Kidney epithelial cell (primary cell): Measurements from ENCODE around the gene RNF138. TPM values are rescaled to one million over a fixed set of nuclear protein-coding genes. Genes with fewer than 3 reads are reported as not detected.
"Not testable (repeated sequence)": the region's sequence is repeated elsewhere in the genome, so short reads cannot be mapped to it uniquely, and the experiment has no call there.

Experiments
- DNase-seq: peaks from one replicate; pipeline ENCODE4 v3.0.0-alpha.2; 2010; ENCODE audit warnings: low read depth
- H3K27me3 ChIP-seq: 2 replicates; pipeline ENCODE4 v1.6.0; 2011; ENCODE audit warnings: low read length; ENCODE audit not compliant: control insufficient read depth, insufficient read depth
- H3K36me3 ChIP-seq: 2 replicates; pipeline ENCODE4 v1.5.1; 2011; ENCODE audit warnings: low read length; ENCODE audit not compliant: control insufficient read depth, insufficient read depth
- H3K4me3 ChIP-seq: 2 replicates; pipeline ENCODE4 v1.5.1; 2011; ENCODE audit warnings: low read depth, mild to moderate bottlenecking, control low read depth, low read length
- CTCF ChIP-seq: IDR thresholded peaks from 2 replicates; pipeline ENCODE4 v1.5.1; 2011; ENCODE audit warnings: mild to moderate bottlenecking, moderate library complexity, low read length, control low read depth, inconsistent platforms; ENCODE audit not compliant: insufficient read depth, poor library complexity, severe bottlenecking
- total RNA-seq: library from RNA; depleted of rRNA; stranded (reverse); fragments of >200 nt; gene quantifications from 2 replicates; pipeline ENCODE4 v1.2.3, GENCODE V29; 2015

The RNF138 gene
- total RNA-seq, 1 donor from 2014 or later: 18.6 TPM

- H3K27me3 ChIP-seq: no peaks in the 10 kb centered on the region
- TF ChIP-seq CTCF: no peak
- H3K36me3 ChIP-seq: no peaks in the 10 kb centered on the region
- no peak overlapping the region for H3K4me3 ChIP-seq
- DNase-seq: no peak
Measured at GRCh38 chr18:32078845-32079244, 12.8 kb upstream of the RNF138 start.

GRCh38 chr18:32081881-32082280 lies 9.8 kb upstream of the RNF138 start:
- no peak overlapping the region for H3K4me3 ChIP-seq
- DNase-seq: no peak
- TF ChIP-seq CTCF: no peak
- no peaks in the 10 kb centered on the region for H3K27me3 ChIP-seq
- no peaks in the 10 kb centered on the region for H3K36me3 ChIP-seq

- DNase-seq: no peak
- no peaks in the 10 kb centered on the region for H3K36me3 ChIP-seq
- no peak for TF ChIP-seq CTCF
- H3K4me3 ChIP-seq: no peak overlapping the region
- H3K27me3 ChIP-seq: no peaks in the 10 kb centered on the region
Measured at GRCh38 chr18:32083781-32084180, 7.9 kb upstream of the RNF138 start.

- no peak for TF ChIP-seq CTCF
- H3K36me3 ChIP-seq: no peaks in the 10 kb centered on the region
- no peak overlapping the region for H3K4me3 ChIP-seq
- no peaks in the 10 kb centered on the region for H3K27me3 ChIP-seq
- no peak for DNase-seq
Measured at GRCh38 chr18:32086881-32087280, 4.8 kb upstream of the RNF138 start.

- not testable (repeated sequence) for H3K4me3 ChIP-seq, DNase-seq, H3K27me3 ChIP-seq, H3K36me3 ChIP-seq
Measured at GRCh38 chr18:32090831-32091230, 843 bp upstream of the RNF138 start.

- H3K4me3 ChIP-seq: peak overlapping the region; percentile 53
- no peak for DNase-seq
- H3K36me3 ChIP-seq: no peaks in the 10 kb centered on the region
- no peak for TF ChIP-seq CTCF
- H3K27me3 ChIP-seq: no peaks in the 10 kb centered on the region
Measured at GRCh38 chr18:32091325-32091723, 350 bp upstream of the RNF138 start.
